NCI-H2081 (cell line): ENCODE measurements around the gene PSENEN.
"Not testable (repeated sequence)": the region's sequence is repeated elsewhere in the genome, so short reads cannot be mapped to it uniquely, and the experiment has no call there.

ENCODE experiments used
- DNase-seq, 2 experiments: peaks; one replicate each; lab custom pipeline; 2025; lab: John Stamatoyannopoulos, UW

Gene PSENEN

GRCh38 chr19:35788205-35788960 is 42.9 kb downstream of the PSENEN start:
- no peak for DNase-seq

GRCh38 chr19:35789195-35789977 is 43.9 kb downstream of the PSENEN start:
- no peak for DNase-seq

GRCh38 chr19:35789978-35790944 is 44.8 kb downstream of the PSENEN start:
- no peak for DNase-seq

- peak in 1 of 2 experiments; percentile 18 for DNase-seq
These were observed 45.7 kb downstream of the PSENEN start for GRCh38 chr19:35790981-35791813.

- no peak for DNase-seq
These were observed 46.4 kb downstream of the PSENEN start for GRCh38 chr19:35791814-35792279.

GRCh38 chr19:35792312-35792711 is 46.9 kb downstream of the PSENEN start:
- DNase-seq: no peak

- no peak for DNase-seq
These were observed 47.4 kb downstream of the PSENEN start for GRCh38 chr19:35792888-35793287.

- DNase-seq: no peak
These were observed 48.1 kb downstream of the PSENEN start for GRCh38 chr19:35793381-35794165.

- not testable (repeated sequence) for DNase-seq
These were observed 50.1 kb downstream of the PSENEN start for GRCh38 chr19:35795564-35795963.
